ENCODE results near the gene MYO19. TPM values are rescaled to one million over a fixed set of nuclear protein-coding genes. Genes with fewer than 3 reads are reported as not detected.

The MYO19 gene, protein sequence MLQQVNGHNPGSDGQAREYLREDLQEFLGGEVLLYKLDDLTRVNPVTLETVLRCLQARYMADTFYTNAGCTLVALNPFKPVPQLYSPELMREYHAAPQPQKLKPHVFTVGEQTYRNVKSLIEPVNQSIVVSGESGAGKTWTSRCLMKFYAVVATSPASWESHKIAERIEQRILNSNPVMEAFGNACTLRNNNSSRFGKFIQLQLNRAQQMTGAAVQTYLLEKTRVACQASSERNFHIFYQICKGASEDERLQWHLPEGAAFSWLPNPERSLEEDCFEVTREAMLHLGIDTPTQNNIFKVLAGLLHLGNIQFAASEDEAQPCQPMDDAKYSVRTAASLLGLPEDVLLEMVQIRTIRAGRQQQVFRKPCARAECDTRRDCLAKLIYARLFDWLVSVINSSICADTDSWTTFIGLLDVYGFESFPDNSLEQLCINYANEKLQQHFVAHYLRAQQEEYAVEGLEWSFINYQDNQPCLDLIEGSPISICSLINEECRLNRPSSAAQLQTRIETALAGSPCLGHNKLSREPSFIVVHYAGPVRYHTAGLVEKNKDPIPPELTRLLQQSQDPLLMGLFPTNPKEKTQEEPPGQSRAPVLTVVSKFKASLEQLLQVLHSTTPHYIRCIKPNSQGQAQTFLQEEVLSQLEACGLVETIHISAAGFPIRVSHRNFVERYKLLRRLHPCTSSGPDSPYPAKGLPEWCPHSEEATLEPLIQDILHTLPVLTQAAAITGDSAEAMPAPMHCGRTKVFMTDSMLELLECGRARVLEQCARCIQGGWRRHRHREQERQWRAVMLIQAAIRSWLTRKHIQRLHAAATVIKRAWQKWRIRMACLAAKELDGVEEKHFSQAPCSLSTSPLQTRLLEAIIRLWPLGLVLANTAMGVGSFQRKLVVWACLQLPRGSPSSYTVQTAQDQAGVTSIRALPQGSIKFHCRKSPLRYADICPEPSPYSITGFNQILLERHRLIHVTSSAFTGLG
- 73.3 TPM for total RNA-seq

DNA sequence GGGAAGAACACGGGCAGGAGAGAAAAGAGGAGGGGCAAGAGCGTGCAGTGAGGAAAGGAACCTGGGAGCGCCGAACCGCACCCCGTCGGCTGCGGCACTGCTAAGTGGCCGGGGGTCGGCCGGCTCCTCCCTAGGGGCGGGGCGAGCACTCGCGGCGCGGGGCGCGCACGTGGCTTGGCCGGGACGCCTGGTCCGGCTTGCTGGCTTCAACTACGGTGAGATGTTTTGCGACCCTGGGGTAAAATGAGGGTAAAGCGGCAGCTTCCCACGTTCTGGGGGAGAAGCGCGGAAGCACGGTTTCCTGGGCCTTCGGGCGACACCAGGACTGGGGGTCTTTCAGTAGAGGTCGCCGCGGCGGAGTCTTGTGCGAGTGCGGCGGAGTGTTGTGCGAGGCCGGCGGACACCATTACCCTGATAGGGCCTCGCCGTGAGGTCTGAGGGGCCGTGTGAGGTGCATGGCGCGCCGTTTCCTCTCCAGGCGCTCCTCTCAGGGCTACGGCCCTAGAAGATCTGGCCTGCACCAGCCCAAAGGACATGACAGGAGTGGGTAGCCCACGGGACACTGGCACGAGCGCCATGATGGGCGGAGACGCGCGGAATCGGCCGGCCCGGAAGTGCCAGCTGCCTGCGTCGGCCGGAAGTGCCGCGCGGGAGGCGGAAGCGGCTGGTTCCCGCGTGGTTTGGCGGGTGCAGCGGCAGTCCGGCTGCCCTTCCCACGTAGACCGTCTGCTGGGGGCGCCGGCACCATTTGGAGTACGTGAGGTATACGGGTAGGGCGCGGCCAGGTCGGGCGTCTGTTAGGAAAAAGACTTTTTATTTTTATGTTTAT lies at the start of gene MYO19, which contains the start of gene PIGW:
Gene MYO19 (minus strand): TSS at position 29 of the 829 bp plus-strand sequence. CDS start 2,330 bp downstream, outside the sequence.
Gene PIGW (plus strand): TSS at position 148 of the 829 bp plus-strand sequence. CDS start 2,115 bp downstream, outside the sequence.
- ATAC-seq = peak; percentile 91

DNA sequence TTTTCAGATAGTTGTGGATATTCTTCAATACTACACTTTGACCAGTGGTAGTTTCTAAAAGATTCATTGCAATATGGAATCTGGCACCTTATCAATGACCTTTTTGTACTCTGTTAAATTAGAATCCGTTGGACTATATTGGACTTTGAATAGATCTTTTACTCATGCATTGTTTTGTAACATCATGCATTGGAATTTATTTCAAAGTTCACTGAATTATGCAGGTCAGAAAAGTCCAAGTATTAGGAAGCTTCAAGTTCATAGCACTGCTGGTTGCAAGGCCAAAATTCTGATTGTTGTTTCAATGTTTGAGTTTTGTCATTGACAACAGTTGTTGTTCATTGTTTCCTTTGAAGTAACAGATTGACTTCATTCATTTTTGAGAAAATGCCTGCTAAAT lies 49.1 kb upstream of the MYO19 start:
- no peak for ATAC-seq

DNA sequence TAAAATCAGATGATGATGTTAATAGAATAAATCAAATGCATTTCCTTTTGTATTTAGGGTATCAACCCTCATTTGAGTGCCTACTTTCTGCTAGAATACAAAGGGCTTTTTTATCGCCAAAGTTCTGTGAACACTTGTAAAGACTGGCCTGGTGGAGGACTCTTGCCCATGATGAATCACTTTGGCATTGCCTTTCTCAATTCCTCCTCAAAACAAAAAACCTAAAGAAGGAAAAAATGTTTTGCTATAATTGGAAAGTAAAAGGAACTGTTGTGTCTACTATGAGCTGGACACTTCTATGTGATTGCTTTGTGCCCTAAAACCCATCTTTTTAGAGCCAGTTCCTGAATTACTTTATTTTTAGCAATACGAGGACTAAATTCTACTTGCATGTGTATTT lies 44.0 kb upstream of the MYO19 start:
- ATAC-seq = no peak

DNA sequence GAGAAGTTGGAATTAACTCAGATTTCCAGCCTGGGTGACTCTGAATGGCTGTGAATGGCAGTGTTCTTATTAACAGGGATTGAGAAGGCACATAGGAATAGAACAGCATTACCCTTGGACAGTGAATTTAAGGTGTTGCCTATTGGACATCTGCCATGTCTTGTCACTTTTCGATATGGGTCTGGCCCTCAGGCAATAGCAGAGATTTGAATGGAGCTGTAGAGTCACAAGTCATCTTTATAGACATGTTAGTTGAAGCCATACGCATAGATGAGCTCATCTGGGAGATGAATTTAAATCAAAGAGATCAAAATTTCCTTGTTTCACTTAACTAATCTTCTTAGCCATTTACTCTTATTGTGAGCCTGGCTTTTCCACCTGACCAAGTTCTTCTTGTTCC lies 42.1 kb upstream of the MYO19 start:
- peak; percentile 67 for ATAC-seq

DNA sequence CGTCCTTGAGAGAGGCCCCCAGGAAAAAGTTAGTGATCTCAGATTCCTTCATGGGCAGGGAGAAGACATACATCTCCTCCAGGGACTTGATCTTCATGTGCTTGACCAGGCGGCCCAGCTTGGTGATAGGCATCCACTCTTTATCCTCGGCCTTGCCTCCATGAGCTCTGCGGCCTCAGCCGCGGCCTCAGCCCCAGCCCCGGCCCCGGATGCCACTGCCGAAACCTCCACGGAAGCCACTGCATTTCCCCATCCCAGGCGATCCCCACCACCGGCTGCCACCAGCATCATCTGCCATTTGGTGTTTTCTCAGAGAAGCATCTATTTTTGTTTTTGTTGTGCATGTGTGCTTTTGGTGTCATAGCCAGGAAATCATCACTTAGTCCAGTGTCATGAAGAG lies 40.4 kb upstream of the MYO19 start:
- no peak for ATAC-seq

DNA sequence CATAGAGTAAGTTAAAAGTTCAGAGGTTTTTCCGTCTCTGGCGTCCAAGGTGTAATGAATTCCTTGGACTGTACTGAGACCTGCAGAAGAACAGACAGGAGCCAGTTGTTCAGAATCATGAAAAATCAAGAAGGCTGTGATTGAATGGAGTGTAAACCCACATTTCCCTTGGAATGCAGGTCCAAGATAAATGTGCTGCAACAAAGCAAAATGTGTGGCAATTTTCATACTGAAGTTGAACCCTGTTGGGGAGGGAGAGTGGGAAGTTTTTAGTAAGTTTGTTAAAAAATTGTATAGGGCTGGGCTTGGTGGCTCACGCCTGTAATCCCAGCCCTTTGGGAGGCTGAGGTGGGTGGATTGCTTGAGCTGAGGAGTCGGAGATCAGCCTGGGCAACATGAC lies 31.4 kb upstream of the MYO19 start:
- no peak for ATAC-seq

DNA sequence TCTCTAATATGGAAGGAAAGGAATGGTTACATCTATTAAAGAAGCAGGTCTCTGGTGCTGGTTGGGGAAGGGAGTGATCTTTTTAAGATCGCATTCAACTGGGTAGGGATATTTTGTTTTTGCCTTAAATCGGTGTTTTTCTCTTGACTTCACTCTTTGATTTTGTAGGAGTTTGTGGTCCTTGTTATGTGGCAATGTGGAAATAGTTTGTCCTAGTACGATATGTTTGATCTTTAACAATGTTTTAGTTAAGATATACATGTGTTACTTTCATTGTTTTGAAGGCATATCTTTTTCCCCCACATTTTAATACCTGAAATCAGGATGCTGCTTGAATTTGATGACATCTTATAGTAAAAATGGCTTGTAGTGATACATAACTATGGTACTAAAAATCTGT lies 18.8 kb upstream of the MYO19 start:
- ATAC-seq = no peak

DNA sequence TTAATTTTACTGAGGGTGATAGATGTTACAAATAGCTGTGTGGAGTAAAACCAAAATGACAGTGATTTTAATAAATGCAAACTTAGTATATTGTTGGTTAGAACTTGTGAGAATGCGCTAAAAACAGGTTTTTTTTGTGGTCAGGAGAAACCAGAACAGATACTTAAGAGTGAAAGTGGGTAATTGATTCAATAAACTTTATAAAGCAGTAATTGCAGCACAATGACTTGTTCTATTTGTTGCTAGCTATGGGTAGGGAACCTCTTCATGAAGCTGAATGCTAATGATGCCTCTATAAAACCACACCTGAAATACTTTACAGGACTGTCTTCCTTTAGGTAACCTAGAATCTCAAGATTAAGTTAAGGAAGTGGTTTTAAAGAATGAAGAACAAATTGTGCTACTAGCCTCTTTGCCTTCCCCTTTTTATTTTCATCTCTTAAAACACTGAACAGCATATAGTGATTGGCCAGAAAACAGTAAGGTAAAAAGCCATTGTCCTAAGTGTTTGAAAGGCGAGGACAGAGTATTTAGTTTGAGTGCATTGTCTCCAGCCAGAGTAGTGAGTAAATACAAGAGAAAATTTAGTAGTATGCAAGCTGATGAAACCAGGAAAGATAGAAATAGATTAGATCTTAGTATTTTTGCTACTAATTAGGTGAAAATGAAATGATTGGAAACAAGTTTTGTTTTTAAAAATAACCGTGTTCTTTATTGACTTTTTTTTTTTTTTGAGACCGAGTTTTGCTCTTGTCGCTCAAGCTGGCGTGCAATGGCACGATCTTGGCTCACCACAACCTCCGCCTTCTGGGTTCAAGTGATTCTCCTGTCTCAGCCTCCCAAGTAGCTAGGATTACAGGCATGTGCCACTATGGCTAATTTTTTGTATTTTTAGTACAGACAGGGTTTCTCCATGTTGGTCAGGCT lies 16.1 kb upstream of the MYO19 start:
- peak; percentile 18 for ATAC-seq

DNA sequence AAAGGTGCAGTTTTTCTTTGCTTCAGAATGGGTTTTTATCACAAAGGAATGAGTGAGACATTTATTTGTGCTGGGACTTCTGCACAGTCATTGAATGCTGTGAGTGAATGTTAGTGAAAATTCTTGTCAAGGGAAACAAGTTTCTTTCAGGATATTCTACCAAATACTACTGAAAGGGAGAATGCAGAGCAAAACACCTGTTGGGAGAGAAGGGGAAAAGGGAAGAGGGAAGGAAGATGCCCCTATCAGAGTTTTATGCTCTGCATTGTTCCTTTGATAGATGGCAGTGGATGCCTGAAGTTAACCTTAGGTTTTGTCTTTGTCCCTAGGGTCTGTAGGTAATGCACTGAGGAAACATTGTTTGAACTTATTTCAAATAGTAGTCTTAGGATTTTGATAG lies 13.1 kb upstream of the MYO19 start:
- no peak for ATAC-seq

DNA sequence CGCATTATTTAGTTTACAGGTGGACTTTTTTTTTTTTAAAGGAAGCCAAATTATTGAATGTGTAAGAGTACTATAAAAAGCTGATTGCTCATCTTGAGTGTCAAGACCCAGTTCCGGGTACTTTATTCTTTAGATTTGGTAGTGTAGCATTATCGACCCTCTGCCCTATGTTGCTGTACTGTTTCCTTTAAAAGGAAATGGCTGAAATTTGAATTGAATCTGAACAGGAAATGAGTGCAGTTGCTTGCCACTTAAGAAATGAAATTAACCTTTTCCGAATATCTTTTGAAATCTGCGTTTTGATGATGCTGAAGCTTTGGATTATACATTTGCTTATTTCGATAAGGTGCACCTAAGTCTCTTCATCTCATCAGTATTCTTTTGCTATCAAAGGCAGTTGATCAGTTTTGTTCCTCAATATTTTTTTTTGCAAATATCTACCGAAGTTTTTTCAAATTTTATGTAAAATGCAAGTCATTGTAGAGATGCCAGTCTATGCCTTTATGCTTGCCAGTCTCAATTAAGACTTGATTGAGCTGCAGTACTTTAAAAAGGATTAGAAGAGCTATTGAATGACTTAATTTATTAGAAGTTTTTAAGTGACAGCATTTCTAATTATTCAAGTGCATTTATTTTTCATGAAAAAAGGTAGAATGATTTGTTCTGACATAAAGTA lies 11.9 kb upstream of the MYO19 start:
- ATAC-seq = no peak

DNA sequence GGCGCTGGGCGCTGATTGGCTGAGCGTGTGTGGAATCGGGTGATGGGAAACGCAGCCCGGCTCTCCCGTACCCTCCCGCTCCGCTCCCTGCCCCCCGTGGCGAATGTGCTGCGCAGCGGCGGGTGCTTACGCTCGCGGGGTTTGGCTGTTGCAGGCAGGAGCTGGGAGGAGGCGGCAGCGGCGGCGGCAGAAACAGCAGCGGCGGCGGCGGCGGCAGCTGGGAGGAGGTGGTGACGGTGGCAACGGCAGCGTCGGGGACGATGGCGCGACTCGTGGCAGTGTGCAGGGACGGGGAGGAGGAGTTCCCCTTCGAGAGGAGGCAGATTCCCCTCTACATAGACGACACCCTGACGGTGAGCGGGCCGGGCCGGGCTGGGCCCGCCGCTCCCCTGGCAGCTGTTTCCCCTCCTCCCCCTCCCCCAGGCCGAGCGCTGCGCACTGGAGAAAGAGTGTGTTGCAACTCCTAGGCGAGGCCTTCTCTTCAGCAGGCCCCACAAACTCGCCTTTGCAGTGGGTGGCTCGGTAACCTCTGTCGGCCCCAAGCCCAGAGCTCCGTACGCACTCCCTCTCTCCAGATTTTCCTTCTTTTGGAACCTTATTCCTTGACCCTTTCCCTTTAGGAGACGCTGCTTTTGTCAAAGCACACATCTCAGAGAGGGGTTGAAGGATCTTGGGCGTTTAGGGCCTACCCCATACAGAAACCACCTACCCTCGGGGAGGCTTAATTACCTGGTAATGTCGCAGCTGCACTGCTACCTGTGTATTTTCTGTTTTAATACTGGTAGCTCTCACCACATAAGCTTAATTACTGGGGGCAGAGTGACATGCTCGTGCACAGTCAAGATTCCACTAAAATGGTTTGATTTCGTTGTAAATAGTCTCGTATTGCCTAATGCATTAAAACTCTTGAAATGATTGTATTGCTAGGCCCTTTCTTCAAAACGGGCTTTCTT lies 11.1 kb upstream of the MYO19 start:
- peak; percentile 92 for ATAC-seq

DNA sequence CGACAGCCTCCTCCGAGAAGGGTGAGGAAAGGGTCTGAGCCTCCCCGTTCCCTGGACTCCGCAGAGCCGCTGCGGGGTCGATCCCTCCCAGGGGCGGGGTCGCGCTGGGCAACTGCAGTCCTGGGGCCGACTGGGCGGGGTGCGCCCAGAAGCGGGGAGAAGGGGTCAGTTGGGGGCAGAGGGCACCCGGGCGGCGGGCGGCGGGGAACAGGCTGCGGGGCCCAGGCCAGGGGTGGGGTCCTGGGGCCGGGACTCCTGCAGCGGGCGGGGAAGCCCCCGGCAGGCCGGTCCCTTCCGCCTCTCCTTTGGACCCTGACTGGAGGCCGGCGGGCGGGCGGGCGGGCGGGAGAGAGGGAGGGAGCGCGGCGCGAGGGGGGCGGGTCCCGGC lies 10.4 kb upstream of the MYO19 start:
- ATAC-seq = no peak

DNA sequence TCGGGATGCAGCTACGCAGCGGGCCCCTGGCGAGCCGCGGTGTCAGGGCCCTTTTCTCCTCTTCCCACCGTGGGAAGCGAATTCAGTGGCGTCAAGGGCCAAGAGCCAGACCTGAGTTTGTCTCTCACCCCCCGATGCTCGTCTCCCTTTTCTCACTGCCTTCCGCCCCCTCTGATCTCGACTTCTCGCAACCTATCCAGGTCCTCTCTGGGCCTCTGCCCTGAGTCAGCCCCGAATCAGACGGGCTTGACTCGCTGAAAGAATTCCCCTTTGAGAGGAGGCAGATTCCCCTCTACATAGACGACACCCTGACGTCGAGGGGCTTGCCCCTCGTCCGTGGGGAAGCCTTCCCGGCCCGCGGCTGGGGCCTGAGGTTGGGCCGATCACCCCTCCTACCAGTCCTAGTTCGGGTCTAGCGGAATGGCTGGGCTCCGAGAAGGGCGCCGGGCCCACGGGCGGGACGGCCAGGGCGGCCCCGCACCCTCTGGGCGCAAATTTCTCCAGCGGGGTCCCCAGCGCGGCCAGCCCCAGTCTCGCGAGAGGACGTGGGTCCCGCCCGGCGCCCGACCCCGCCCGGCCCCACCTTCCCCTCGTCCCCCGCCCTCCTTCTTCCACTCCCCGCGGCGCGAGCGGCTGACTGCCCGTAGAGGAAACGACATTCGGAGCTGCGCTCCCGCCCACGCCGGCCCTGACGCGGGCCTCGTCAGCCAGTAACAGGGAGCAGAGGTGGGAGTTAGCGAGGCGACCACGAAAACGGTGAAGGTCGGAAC lies 9.8 kb upstream of the MYO19 start, which contains the start of gene GGNBP2:
Gene GGNBP2 (plus strand): TSS at position 613 of the 770 bp plus-strand sequence. CDS start 806 bp downstream, outside the sequence.
- ATAC-seq = peak; percentile 85

DNA sequence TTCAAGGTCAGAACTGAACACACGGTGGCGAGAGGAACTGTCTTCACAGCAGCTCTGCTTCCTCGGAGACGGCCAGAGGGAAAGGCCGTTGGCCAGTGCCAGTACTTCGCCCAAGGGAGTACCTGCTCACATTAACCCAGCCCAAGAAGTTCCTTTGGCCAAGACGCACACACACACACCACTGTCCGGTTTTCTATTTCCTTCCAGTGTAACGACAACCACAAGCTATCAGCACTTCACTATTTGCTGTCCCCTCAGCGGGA lies 9.3 kb upstream of the MYO19 start:
- peak; percentile 2 for ATAC-seq

DNA sequence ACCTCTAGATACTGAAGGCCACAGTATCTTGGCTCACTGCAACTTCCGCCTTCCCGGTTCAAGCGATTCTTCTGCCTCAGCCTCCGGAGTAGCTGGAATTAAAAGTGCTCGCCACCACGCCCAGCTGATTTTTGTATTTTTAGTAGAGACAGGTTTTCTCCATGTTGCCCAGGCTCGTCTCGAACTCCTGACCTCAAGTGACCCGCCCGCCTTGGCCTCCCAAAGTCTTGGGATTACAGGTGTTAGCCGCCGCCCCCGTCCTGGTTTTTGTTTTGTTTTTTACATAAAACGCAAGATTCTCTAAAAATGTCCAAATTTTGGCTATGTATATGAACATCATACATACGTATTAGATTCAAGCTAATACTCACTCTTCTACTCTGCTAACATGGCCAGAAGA lies 8.1 kb upstream of the MYO19 start:
- ATAC-seq = no peak

DNA sequence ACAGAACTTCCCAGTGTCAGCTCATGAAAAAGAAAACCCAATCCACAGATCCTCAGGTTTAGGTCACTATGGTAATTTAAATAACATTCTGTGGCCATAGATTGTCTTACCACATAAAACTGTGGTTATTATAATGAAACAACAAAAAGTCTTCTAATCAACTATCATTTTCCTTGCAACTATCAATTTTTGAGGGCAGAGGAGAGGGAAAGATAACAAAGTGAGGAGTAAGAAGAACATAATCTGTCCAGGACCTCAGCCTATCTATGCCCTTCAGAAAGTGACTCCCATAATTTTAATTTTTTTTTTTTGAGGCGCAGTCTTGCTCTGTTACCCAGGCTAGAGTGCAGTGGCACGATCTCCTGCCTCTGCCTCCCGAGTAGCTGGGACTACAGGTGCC lies 6.0 kb upstream of the MYO19 start:
- no peak for ATAC-seq

DNA sequence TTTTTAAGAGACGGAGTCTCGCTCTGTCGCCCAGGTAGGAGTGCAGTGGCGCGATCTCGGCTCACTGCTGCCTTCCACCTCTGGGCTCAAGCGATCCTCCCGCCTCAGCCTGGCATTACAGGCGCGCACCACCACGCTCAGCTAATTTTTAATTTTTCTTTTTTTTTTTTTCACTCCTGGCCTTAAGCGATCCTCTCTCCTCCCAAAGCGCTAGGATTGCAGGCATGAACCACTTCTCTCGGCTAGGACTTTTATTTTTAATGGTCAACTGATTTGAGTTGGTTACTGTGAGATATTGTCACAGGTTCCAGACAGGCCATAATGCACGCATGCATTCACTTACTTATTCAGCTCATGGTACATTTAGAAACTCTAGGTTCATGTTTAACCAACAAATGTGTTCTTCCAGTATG lies 1.0 kb upstream of the MYO19 start:
- ATAC-seq = no peak

DNA sequence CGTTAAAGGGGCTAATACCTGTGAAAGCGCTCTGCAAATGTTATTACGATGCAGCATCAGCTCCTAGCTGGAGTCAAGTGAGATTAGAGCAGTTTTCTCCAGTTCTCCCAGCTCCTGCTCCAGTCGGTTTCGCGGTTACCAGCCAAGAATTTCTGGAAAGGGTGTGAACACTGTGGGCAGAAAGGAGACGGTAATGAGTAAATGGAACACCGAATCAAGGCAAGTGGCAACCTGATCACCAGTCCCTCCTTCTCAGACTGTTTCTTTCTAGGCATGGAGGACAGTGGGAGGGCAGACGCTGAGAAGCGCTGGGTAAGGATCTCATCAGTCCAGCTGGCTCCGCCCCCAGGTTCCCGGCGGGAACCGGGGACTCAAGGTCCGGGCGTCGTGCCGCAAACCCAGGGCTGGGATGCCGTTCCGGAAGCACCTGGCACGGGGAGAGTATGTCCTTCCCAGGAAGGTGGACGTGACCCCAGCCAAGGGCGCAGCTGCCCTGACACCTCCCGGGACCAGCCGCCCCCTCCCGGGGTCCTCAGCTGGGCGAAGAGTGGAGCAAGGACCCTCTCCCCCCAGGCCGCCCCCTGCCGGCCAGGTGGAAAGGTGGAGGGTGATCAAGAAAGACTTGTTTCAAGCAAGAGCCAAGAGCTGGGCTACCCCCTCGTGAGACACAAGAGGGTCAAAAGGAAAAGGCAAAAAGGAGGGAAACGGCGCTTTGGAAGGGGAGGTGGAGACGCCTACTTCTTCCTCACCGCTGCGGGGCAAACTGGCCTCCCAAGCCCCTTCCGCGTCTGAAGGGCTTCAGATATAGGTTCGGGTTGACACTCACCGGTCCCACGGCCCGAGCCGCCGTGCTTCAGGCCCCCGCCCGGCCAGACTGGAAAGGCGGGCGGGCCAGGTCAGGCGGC lies 481 bp downstream of the MYO19 start:
- peak; percentile 77 for ATAC-seq
